GM12878 (cell line): ENCODE data around the gene RBMS1. TPM values are rescaled to one million over a fixed set of nuclear protein-coding genes. Genes with fewer than 3 reads are reported as not detected.

Experiments
- ATAC-seq: fragments of 200-7000 bp; cut with Tn5 transposase; 3 replicates; pipeline ENCODE4 v1.9.1; 2020; ENCODE audit warnings: mild to moderate bottlenecking, moderate library complexity
- BruUV-seq: library from RNA; stranded (reverse); fragments of 400-500 nt; replicated peaks from 2 replicates; lab custom pipeline; 2021; lab: Mats Ljungman, UMichigan
- CTCF ChIA-PET: fragments of 300-600 bp; sonication (Branson Sonifier 250); formaldehyde crosslinking; extraction: SDS; loops from one replicate; lab custom pipeline; 2021; ENCODE audit warnings: inconsistent platforms; lab: Yijun Ruan, JAX
- POLR2A ChIA-PET: fragments of 350-600 bp; formaldehyde crosslinking; extraction: SDS; loops from one replicate; lab custom pipeline; 2021; ENCODE audit warnings: inconsistent platforms; lab: Charles Lee
- RAD21 ChIA-PET: fragments of 300-600 bp; sonication (Branson Sonifier 250); formaldehyde crosslinking; loops from one replicate; lab custom pipeline; 2023; ENCODE audit warnings: antibody characterized with exemption; ENCODE audit not compliant: unreplicated experiment; lab: Charles Lee
- SMC1A ChIA-PET: fragments of 300-600 bp; sonication (Branson Sonifier 250); formaldehyde crosslinking; loops from one replicate; lab custom pipeline; 2023; ENCODE audit not compliant: unreplicated experiment, uncharacterized antibody; lab: Charles Lee
- DNase-seq: peaks from one replicate; pipeline ENCODE4 v3.0.0-alpha.2; 2011; ENCODE audit warnings: low read depth, low spot score
- FAIRE-seq: peaks from 3 replicates; lab custom pipeline; 2011; peaks lifted over from hg19 to GRCh38; lab: Jason Lieb, UNC
- H2AFZ ChIP-seq: 2 replicates; pipeline ENCODE4 v1.6.0; 2011; ENCODE audit warnings: low read depth, low read length, control low read depth; ENCODE audit not compliant: control insufficient read depth
- H3K27ac ChIP-seq: 2 replicates; pipeline ENCODE4 v1.5.1; 2011; ENCODE audit warnings: control low read depth; ENCODE audit not compliant: control insufficient read depth, insufficient read depth
- H3K27me3 ChIP-seq, 2 experiments: replicated peaks in 1 of 2; 2 replicates each; pipeline versions ENCODE4 v1.6.0 to v1.6.1; 2011; ENCODE audit warnings: low read length in 1 of 2; ENCODE audit not compliant: control insufficient read depth in 2 of 2, insufficient read depth in 2 of 2
- H3K36me3 ChIP-seq, 2 experiments: 2 replicates each; pipeline ENCODE4 v1.5.1; 2011; ENCODE audit warnings: low read length in 1 of 2; ENCODE audit not compliant: control insufficient read depth in 2 of 2, insufficient read depth in 2 of 2
- H3K4me1 ChIP-seq: 2 replicates; pipeline ENCODE4 v1.6.1; 2011; ENCODE audit warnings: mild to moderate bottlenecking, low read length, moderate library complexity, mixed read lengths; ENCODE audit not compliant: control insufficient read depth, insufficient read depth
- H3K4me2 ChIP-seq: 2 replicates; pipeline ENCODE4 v1.6.0; 2011; ENCODE audit warnings: control low read depth; ENCODE audit not compliant: control insufficient read depth, insufficient read depth
- H3K4me3 ChIP-seq: fragments of 200-600 bp; sonication (generic); 2 replicates; pipeline ENCODE4 v1.5.1; 2016
- H3K79me2 ChIP-seq: 2 replicates; pipeline ENCODE4 v1.6.0; 2011; ENCODE audit warnings: low read length; ENCODE audit not compliant: control insufficient read depth, insufficient read depth
- H3K9ac ChIP-seq: 2 replicates; pipeline ENCODE4 v1.8.0; 2011; ENCODE audit warnings: low read length, control low read depth, mixed read lengths; ENCODE audit not compliant: control insufficient read depth, insufficient read depth
- H3K9me3 ChIP-seq: replicated peaks from 3 replicates; pipeline ENCODE4 v1.5.1; 2011; ENCODE audit warnings: mild to moderate bottlenecking, low read length; ENCODE audit not compliant: control insufficient read depth, insufficient read depth
- H4K20me1 ChIP-seq: 2 replicates; pipeline ENCODE4 v1.6.0; 2011; ENCODE audit not compliant: control insufficient read depth, insufficient read depth
- BCL11A ChIP-seq: IDR thresholded peaks from 2 replicates; pipeline ENCODE4 v1.6.1; 2011; ENCODE audit warnings: low read depth, low read length
- BHLHE40 ChIP-seq, 2 experiments: fragments of 450-650 bp in 1 of 2; IDR thresholded peaks; 2 replicates each; pipeline ENCODE4 v1.6.1; 2011 to 2017; ENCODE audit warnings: low read depth in 2 of 2, borderline replicate concordance in 1 of 2, improper control_type of control experiment in 1 of 2, low read length in 1 of 2, mild to moderate bottlenecking in 1 of 2
- EP300 ChIP-seq, 2 experiments: fragments of 150-350 bp in 1 of 2; IDR thresholded peaks; 2 replicates each; pipeline ENCODE4 v1.6.1; 2011 to 2012; ENCODE audit warnings: low read depth in 2 of 2, low read length in 2 of 2, borderline replicate concordance in 1 of 2, improper control_type of control experiment in 1 of 2, inconsistent platforms in 1 of 2; ENCODE audit not compliant: control insufficient read depth in 1 of 2
- SUZ12 ChIP-seq: fragments of 200-600 bp; sonication (generic); IDR thresholded peaks from one replicate; pipeline ENCODE4 v1.6.1; 2018; ENCODE audit warnings: antibody characterized with exemption, mild to moderate bottlenecking; ENCODE audit not compliant: unreplicated experiment
- ZBTB11 ChIP-seq: fragments of 450-650 bp; formaldehyde crosslinking; IDR thresholded peaks from 2 replicates; pipeline ENCODE4 v1.5.0; 2022; ENCODE audit warnings: mild to moderate bottlenecking, missing genetic modification characterization
- WGBS: methylation state at CpG from one replicate; pipeline ENCODE4 v1.1.6; 2016; ENCODE audit warnings: low lambda C conversion rate; ENCODE audit not compliant: insufficient replicate concordance, insufficient coverage; ENCODE audit errors: missing lambda C conversion rate; 5-methylcytosine and 5-hydroxymethylcytosine counted together
- in situ Hi-C: fragments of 300-500 bp; cut with MboI; formaldehyde crosslinking; loops from 9 replicates; pipeline ENCODE4 v1.14.3; 2018; ENCODE audit warnings: mixed read lengths
- intact Hi-C: fragments of 100-400 bp; cut with micrococcal nuclease; formaldehyde crosslinking; loops from one replicate; pipeline ENCODE4 v1.14.2; 2022; ENCODE audit not compliant: unreplicated experiment
- polyA plus RNA-seq, 11 experiments: library from polyadenylated mRNA; depleted of rRNA in 4 of 11; unstranded in 6 of 11; stranded (reverse) in 5 of 11; fragments of >200 nt; fragmentation: Nextera tagmentation in 4 of 11; fragmentation: Illumina TruSeq in 1 of 11; extraction: Ambion mirVana in 4 of 11; extraction: Trizol in 1 of 11; gene quantifications; 1 replicate in 1 of 11; 2 replicates in 10 of 11; pipeline versions ENCODE4 v1.2.1 to v1.2.3, GENCODE V29; 2011 to 2016; ENCODE audit warnings: inconsistent platforms in 2 of 11, missing spikeins in 2 of 11, low read depth in 1 of 11
- total RNA-seq, 4 experiments: library from RNA; depleted of rRNA in 3 of 4; stranded (reverse); fragments of >200 nt in 3 of 4; fragmentation: Illumina TruSeq in 1 of 4; extraction: Trizol in 1 of 4; gene quantifications; 2 replicates each; pipeline versions ENCODE4 v1.2.1 to v1.2.3, GENCODE V29; 2013 to 2021

Gene RBMS1
- total and polyA plus RNA-seq, 10 of the 15 experiments (the other 5 are each of a cell fraction or from before 2014, with no cell fraction given) = 0.04 to 0.31 (median 0.17) TPM; not detected in 1

DNA sequence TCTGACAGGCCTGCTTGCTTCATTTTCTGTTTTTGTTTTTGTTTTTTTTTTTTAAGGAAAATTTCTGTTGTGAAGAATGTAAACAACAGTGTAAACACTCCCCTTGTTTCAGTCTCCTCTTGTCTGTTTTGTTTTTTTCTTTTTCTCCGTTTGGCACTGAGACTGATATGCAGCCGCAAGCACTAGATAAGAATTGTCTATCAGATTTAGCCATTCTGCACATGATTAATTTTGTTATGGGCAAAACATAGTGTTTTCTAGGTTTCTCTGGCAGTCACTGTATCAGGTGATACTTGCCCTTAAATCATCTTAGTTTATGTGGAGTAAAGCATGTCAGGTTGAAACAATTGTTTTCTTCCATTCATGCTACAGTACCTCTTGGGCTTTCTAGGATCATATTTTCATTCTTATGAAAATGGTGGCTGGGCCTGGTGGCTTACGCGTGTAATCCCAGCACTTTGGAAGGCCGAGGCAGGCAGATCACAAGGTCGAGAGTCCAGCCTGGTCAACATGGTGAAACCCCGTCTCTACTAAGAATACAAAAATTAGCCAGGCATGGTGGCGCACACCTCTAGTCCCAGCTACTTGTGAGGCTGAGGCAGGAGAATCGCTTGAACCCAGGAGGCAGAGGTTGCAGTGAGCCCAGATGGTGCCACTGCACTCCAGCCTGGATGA, 12.9 kb upstream of the RBMS1 start:
- RAD21 ChIA-PET = no interaction called here
- 50% methylated on average over 9 of the region's 9 CpGs for WGBS
- Histone ChIP-seq H3K4me3 (no peak overlapping the region), H3K36me3 (no peaks in the 10 kb centered on the region), H3K9ac (no peak overlapping the region), H4K20me1 (no peaks in the 10 kb centered on the region), H3K27ac (no peak overlapping the region)
- CTCF ChIA-PET = interaction anchor here (0.6 to 0.7 kb wide), 2 partner anchors 531 to 989 kb away, joined by 3 to 4 read pairs; no protein-coding TSS in a partner anchor
- SMC1A ChIA-PET = no interaction called here
- POLR2A ChIA-PET = interaction anchor here (0.6 kb wide), 1 partner anchor 707 kb away, joined by 7 read pairs; no protein-coding TSS in a partner anchor
- FAIRE-seq = no peak
- TF ChIP-seq SUZ12 (no peak), BHLHE40 (IDR thresholded peaks at IDR 0.05; ENCODE audit: borderline replicate concordance in 1 of 2, low read depth in 2 of 2, low read length in 1 of 2) (no peak), BCL11A (no peak), ZBTB11 (CRISPR knock-in tag) (no peak), EP300 (IDR thresholded peaks at IDR 0.05; ENCODE audit: borderline replicate concordance in 1 of 2, control insufficient read depth in 1 of 2, low read depth in 2 of 2, low read length in 2 of 2) (no peak)
- TF ChIP-seq, all 136 proteins: peak for 0
- ATAC-seq (no peak), DNase-seq (no peak)
- no peaks in the 10 kb centered on the region for H3K4me1 ChIP-seq
- in situ Hi-C loops (no loop called here), intact Hi-C loops (no loop called here)
- H3K4me2 ChIP-seq = no peak overlapping the region
- H3K9me3 ChIP-seq = no peaks in the 10 kb centered on the region
- no peak overlapping the region for H2AFZ ChIP-seq
- H3K79me2 ChIP-seq = no peaks in the 10 kb centered on the region
- no TSS peak for BruUV-seq
- H3K27me3 ChIP-seq = no peaks in the 10 kb centered on the region; a peak in 2 of 4 replicates
